B cell (primary cell): ENCODE data around the gene CREB3L1. TPM values are rescaled to one million over a fixed set of nuclear protein-coding genes. Genes with fewer than 3 reads are reported as not detected.
A peak's percentile ranks its signal among the peaks of the same experiment; 100 is the strongest.

Experiments used
- ATAC-seq: fragments of 200-7000 bp; cut with Tn5 transposase; one replicate; pipeline ENCODE4 v1.10.0; 2021; ENCODE audit warnings: low read depth, mild to moderate bottlenecking, moderate number of reproducible peaks, moderate library complexity
- CTCF ChIA-PET: fragments of 350-600 bp; sonication (Branson Sonifier 250); formaldehyde crosslinking; loops from one replicate; lab custom pipeline; 2021; ENCODE audit warnings: antibody characterized with exemption, inconsistent platforms; lab: Charles Lee
- POLR2A ChIA-PET: fragments of 350-600 bp; sonication (Branson Sonifier 250); formaldehyde crosslinking; loops from one replicate; lab custom pipeline; 2021; ENCODE audit warnings: antibody characterized with exemption; lab: Charles Lee
- DNase-seq: peaks from one replicate; pipeline ENCODE4 v3.0.0; 2013
- H2AFZ ChIP-seq: 2 replicates; pipeline ENCODE4 v1.6.1; 2012; ENCODE audit warnings: mild to moderate bottlenecking, low read depth, low read length; ENCODE audit not compliant: insufficient read depth, poor library complexity, severe bottlenecking
- H3K27ac ChIP-seq, 2 donors: 1 replicate in 1 of 2; 2 replicates in 1 of 2; pipeline ENCODE4 v1.5.1; 2012 to 2013; ENCODE audit warnings: low read length in 2 of 2, mild to moderate bottlenecking in 2 of 2, moderate library complexity in 1 of 2
- H3K27me3 ChIP-seq, 4 experiments: fragments of 200-600 bp in 1 of 4; sonication (generic) in 1 of 4; replicated peaks in 1 of 4; 1 replicate in 2 of 4; 2 replicates in 2 of 4; pipeline versions ENCODE4 v1.6.1 to v1.7.0; 2013 to 2016; ENCODE audit warnings: low read length in 3 of 4, mild to moderate bottlenecking in 2 of 4, mixed read lengths in 1 of 4, moderate library complexity in 1 of 4; ENCODE audit not compliant: insufficient read depth in 4 of 4, control insufficient read depth in 3 of 4; ENCODE audit errors: control extremely low read depth in 1 of 4
- H3K36me3 ChIP-seq, 2 experiments: replicated peaks in 1 of 2; 1 replicate in 1 of 2; 2 replicates in 1 of 2; pipeline versions ENCODE4 v1.6.1 to v1.7.1; 2013; ENCODE audit warnings: low read length in 1 of 2; ENCODE audit not compliant: insufficient read depth in 2 of 2, control insufficient read depth in 1 of 2; ENCODE audit errors: control extremely low read depth in 1 of 2, extremely low read depth in 1 of 2
- H3K4me1 ChIP-seq, 2 donors: fragments of 200-600 bp in 1 of 2; sonication (generic) in 1 of 2; 1 replicate in 1 of 2; 2 replicates in 1 of 2; pipeline versions ENCODE4 v1.5.1 to v1.6.1; 2013 to 2017; ENCODE audit warnings: low read length in 2 of 2; ENCODE audit not compliant: control insufficient read depth in 2 of 2, insufficient read depth in 2 of 2
- H3K4me2 ChIP-seq: replicated peaks from 2 replicates; pipeline ENCODE3; 2012; ENCODE audit warnings: mild to moderate bottlenecking, low read depth, low read length; ENCODE audit not compliant: poor library complexity, severe bottlenecking
- H3K4me3 ChIP-seq, 5 experiments: fragments of 200-600 bp in 1 of 5; sonication (generic) in 1 of 5; 1 replicate in 3 of 5; 2 replicates in 2 of 5; pipeline versions ENCODE4 v1.5.1 to v1.7.0; 2011 to 2016; ENCODE audit warnings: low read length in 4 of 5, mild to moderate bottlenecking in 4 of 5, low read depth in 2 of 5, control low read depth in 1 of 5, moderate library complexity in 1 of 5; ENCODE audit not compliant: insufficient read depth in 1 of 5; ENCODE audit errors: control extremely low read depth in 1 of 5, extremely low read depth in 1 of 5
- H3K79me2 ChIP-seq: fragments of 200-600 bp; sonication (generic); one replicate; pipeline ENCODE4 v1.6.0; 2016; ENCODE audit warnings: low read length; ENCODE audit not compliant: control insufficient read depth, insufficient read depth
- H3K9ac ChIP-seq: fragments of 200-600 bp; sonication (generic); 2 replicates; pipeline ENCODE4 v1.6.1; 2017; ENCODE audit warnings: mild to moderate bottlenecking, low read length, moderate library complexity
- H3K9me3 ChIP-seq, 3 donors: one replicate each; pipeline versions ENCODE4 v1.6.1 to v1.7.1; 2013; ENCODE audit warnings: low read length in 2 of 3; ENCODE audit not compliant: control insufficient read depth in 2 of 3, insufficient read depth in 1 of 3; ENCODE audit errors: control extremely low read depth in 1 of 3
- H4K20me1 ChIP-seq: 2 replicates; pipeline ENCODE4 v1.6.0; 2012; ENCODE audit warnings: mild to moderate bottlenecking, low read length; ENCODE audit not compliant: insufficient read depth, control insufficient read depth, poor library complexity, severe bottlenecking
- H3K27ac Mint-ChIP-seq: one replicate; pipeline ENCODE4 v1.8.0; 2021; ENCODE audit warnings: mixed read lengths
- H3K27me3 Mint-ChIP-seq: one replicate; pipeline ENCODE4 v1.8.0; 2021; ENCODE audit warnings: mixed read lengths
- H3K4me1 Mint-ChIP-seq: one replicate; pipeline ENCODE4 v1.8.0; 2021; ENCODE audit warnings: mixed read lengths
- H3K4me3 Mint-ChIP-seq: one replicate; pipeline ENCODE4 v1.8.0; 2021; ENCODE audit warnings: mixed read lengths
- H3K9me3 Mint-ChIP-seq: one replicate; pipeline ENCODE4 v1.8.0; 2022; ENCODE audit warnings: mixed read lengths; ENCODE audit not compliant: insufficient read depth
- CTCF ChIP-seq: fragments of 200-600 bp; IDR thresholded peaks from one replicate; pipeline ENCODE4 v1.8.0; 2022; ENCODE audit warnings: antibody characterized with exemption, mild to moderate bottlenecking
- EZH2 ChIP-seq: IDR thresholded peaks from 2 replicates; pipeline ENCODE4 v1.6.1; 2012; ENCODE audit warnings: borderline replicate concordance, low read depth, mild to moderate bottlenecking, moderate library complexity, low read length; ENCODE audit not compliant: insufficient read depth, poor library complexity, severe bottlenecking
- WGBS: methylation state at CpG from one replicate; pipeline ENCODE4 v1.1.5; 2013; ENCODE audit warnings: missing lambda C conversion rate; ENCODE audit not compliant: insufficient coverage; 5-methylcytosine and 5-hydroxymethylcytosine counted together
- intact Hi-C: fragments of 100-400 bp; cut with micrococcal nuclease; formaldehyde crosslinking; loops from one replicate; pipeline ENCODE4 v1.10.0; 2022
- polyA plus RNA-seq: library from polyadenylated mRNA; depleted of rRNA; stranded (reverse); fragments of >200 nt; gene quantifications from 2 replicates; pipeline ENCODE4 v1.2.3, GENCODE V29; 2012
- total RNA-seq, 2 donors: library from RNA; stranded (reverse); fragments of 120-200 nt in 1 of 2; gene quantifications; 1 replicate in 1 of 2; 2 replicates in 1 of 2; pipeline versions ENCODE4 v1.2.3 to v1.2.4, GENCODE V29; 2013 to 2022

Gene CREB3L1
- total and polyA plus RNA-seq, 2 donors (not counting 1 experiment from before 2014, with no cell fraction given) = not detected

- DNase-seq (peak; percentile 29), ATAC-seq (peak; percentile 19)
- WGBS = 17% methylated on average over 56 of the region's 59 CpGs
- Histone ChIP-seq H3K27ac (no peak overlapping the region), H3K4me1 (peaks cover 22 to 23% of the 10 kb centered on the region in 2 donors), H3K9ac (peak overlapping the region; percentile 54), H3K4me3 (peak overlapping the region in 3 of 5 experiments; percentile 20 to 44 (median 32)), H3K4me2 (peak overlapping the region; percentile 83), H4K20me1 (peaks cover 5% of the 10 kb centered on the region), H2AFZ (peak overlapping the region; percentile 71), H3K36me3 (no peaks in the 10 kb centered on the region), H3K27me3 (peaks cover 0 to 46% (median 29%) of the 10 kb centered on the region in 4 experiments), H3K9me3 (peaks cover 0 to 12% (median 3%) of the 10 kb centered on the region in 3 donors), H3K79me2 (no peaks in the 10 kb centered on the region)
- ChIA-PET POLR2A (interaction anchor here (0.6 to 0.7 kb wide), 2 partner anchors 72 to 468 kb away, joined by 3 to 5 read pairs; no protein-coding TSS in a partner anchor), CTCF (interaction anchor here (0.8 to 3.7 kb wide), 9 partner anchors 13 to 323 kb away, joined by 3 to 50 read pairs (median 5); no protein-coding TSS in a partner anchor)
- Mint-ChIP-seq H3K9me3 (no peaks in the 10 kb centered on the region), H3K4me3 (peak overlapping the region; percentile 80), H3K4me1 (peaks cover 24% of the 10 kb centered on the region), H3K27me3 (peaks cover 59% of the 10 kb centered on the region), H3K27ac (no peak overlapping the region)
- no peak for TF ChIP-seq EZH2
- no peak for TF ChIP-seq CTCF
- intact Hi-C loops = loop anchor here (2.0 kb wide), 1 partner anchor 301 kb away; no protein-coding TSS in a partner anchor
These were observed 40.0 kb upstream of the CREB3L1 start for GRCh38 chr11:46237248-46238077.
